IPS-20b (cell line): Measurements from ENCODE around the gene GEMIN7.

Experiments
- H3K27ac ChIP-seq: one replicate; pipeline ENCODE4 v1.5.1; 2013; ENCODE audit warnings: low read length
- H3K27me3 ChIP-seq: 2 replicates; pipeline ENCODE4 v1.6.1; 2013; ENCODE audit warnings: mild to moderate bottlenecking, low read length, inconsistent platforms; ENCODE audit not compliant: insufficient read depth
- H3K36me3 ChIP-seq: 2 replicates; pipeline ENCODE4 v1.6.1; 2013; ENCODE audit warnings: low read depth, mild to moderate bottlenecking, inconsistent platforms, low read length, moderate library complexity; ENCODE audit not compliant: insufficient read depth
- H3K4me1 ChIP-seq: 2 replicates; pipeline ENCODE4 v1.6.1; 2013; ENCODE audit warnings: mild to moderate bottlenecking, control low read depth, inconsistent platforms, low read length, moderate library complexity; ENCODE audit not compliant: insufficient read depth
- H3K4me3 ChIP-seq: 2 replicates; pipeline ENCODE4 v1.5.1; 2013; ENCODE audit warnings: mild to moderate bottlenecking, low read length, inconsistent platforms
- H3K9ac ChIP-seq: 2 replicates; pipeline ENCODE4 v1.6.1; 2013; ENCODE audit warnings: low read depth, mild to moderate bottlenecking, inconsistent platforms, low read length, moderate library complexity
- H3K9me3 ChIP-seq: 2 replicates; pipeline ENCODE4 v1.6.1; 2013; ENCODE audit warnings: mild to moderate bottlenecking, low read depth, low read length, inconsistent platforms; ENCODE audit not compliant: insufficient read depth

The GEMIN7 gene

DNA sequence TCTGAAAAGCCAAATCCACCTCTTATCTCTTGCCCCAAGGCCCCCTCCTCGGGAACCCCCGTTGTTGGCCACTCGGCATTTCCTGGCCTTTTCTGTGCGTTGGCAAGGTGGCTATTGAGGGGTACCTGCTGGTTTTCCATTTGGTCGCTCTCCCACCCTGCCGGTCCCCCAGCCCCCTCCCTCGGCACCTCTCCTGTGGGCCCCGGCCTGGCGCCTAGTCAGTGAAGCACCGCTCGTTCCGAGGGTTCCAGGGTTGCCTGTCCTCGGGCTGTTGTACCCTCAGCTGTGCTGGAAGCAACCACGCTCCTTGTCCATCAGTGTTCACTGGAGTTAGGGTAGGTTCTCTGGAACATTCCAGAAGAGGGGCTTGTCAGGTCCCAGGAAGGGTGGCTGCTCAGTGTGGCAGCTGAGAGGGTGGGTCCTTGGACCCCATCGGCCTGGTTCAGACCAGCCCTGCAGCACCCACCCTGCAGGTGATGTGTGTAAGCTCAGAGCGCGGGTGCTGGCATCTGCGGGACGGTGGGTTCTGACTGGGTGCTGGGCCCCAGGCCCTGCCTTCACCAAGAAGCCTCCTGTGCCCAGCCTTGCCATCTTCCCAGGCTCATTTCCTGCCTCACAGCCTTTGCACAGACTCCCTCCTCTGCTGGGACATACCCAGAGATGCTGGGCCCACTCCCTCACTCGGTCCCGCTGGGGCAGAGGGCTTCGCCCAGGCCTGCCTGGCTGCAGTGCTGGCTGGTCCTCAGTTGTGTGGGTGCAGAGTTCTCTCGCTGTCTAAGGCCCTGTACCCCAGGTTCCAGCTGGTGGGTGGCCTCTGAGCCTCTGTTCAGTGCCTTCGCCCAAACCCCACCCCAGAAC lies 60.5 kb downstream of the GEMIN7 start:
- Histone ChIP-seq H3K9me3 (no peaks in the 10 kb centered on the region), H3K36me3 (peaks cover 16% of the 10 kb centered on the region), H3K27me3 (no peaks in the 10 kb centered on the region), H3K4me3 (no peak overlapping the region), H3K9ac (no peak overlapping the region), H3K27ac (no peak overlapping the region), H3K4me1 (peaks cover 10% of the 10 kb centered on the region)

DNA sequence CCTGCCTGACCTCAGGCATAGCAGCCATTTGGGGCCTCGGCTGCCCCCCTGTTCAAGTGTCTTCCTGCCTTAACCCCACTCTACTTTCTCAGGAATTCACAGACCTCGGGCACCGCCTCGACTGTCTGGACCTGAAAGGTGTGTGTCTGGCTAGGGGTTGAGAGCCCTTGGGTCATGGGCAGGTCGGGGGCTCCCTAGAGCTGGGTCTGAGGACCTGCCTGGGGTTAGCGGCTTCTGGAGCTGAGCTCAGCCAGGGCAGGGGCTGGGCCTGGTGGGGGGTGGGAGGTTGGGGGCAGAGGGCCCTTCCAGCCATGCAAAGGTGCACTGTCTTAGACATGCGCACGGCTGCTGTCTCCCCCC lies 61.1 kb downstream of the GEMIN7 start:
- Histone ChIP-seq H3K36me3 (peaks cover 16% of the 10 kb centered on the region), H3K4me3 (no peak overlapping the region), H3K27me3 (no peaks in the 10 kb centered on the region), H3K9ac (no peak overlapping the region), H3K9me3 (no peaks in the 10 kb centered on the region), H3K4me1 (peaks cover 10% of the 10 kb centered on the region), H3K27ac (no peak overlapping the region)

DNA sequence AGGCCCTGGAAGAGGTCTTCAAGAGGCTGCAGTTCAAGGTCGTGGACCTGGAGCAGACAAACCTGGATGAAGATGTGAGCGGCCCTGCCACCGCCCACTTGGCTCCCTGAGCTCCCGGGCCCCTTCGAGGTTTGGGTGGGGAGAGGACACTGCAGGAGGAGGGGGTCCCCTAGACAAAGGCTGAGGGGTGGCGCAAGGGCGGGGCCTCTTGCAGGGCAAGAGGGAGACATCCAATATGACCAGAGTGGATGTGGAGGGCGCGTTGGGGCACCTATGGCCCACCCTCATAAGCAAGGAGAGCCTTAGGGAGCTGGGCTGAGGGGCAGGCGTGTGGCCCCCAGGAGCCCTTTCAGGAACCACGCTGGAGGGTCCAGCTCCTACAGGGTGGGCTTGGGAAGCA lies 61.5 kb downstream of the GEMIN7 start:
- peaks cover 10% of the 10 kb centered on the region for H3K4me1 ChIP-seq
- no peaks in the 10 kb centered on the region for H3K27me3 ChIP-seq
- no peak overlapping the region for H3K27ac ChIP-seq
- no peaks in the 10 kb centered on the region for H3K9me3 ChIP-seq
- H3K4me3 ChIP-seq: no peak overlapping the region
- H3K36me3 ChIP-seq: peaks cover 16% of the 10 kb centered on the region
- H3K9ac ChIP-seq: no peak overlapping the region
